ENCODE data around the gene PPP1R9B. TPM values are rescaled to one million over a fixed set of nuclear protein-coding genes. Genes with fewer than 3 reads are reported as not detected.

PPP1R9B gene
- total RNA-seq, 4 donors from 2014 or later: 9.2 to 65.3 (median 20.6) TPM

GRCh38 chr17:50128441-50129352 lies 21.8 kb downstream of the PPP1R9B start:
- Histone ChIP-seq H3K27ac (no peak overlapping the region), H3K36me3 (no peaks in the 10 kb centered on the region), H3K4me1 (peaks cover 0 to 5% of the 10 kb centered on the region in 2 donors), H3K27me3 (no peaks in the 10 kb centered on the region), H3K4me3 (peak overlapping the region; percentile 22 to 27), H3K9me3 (no peaks in the 10 kb centered on the region)
- no peak for DNase-seq
- TF ChIP-seq, protein P1, sequence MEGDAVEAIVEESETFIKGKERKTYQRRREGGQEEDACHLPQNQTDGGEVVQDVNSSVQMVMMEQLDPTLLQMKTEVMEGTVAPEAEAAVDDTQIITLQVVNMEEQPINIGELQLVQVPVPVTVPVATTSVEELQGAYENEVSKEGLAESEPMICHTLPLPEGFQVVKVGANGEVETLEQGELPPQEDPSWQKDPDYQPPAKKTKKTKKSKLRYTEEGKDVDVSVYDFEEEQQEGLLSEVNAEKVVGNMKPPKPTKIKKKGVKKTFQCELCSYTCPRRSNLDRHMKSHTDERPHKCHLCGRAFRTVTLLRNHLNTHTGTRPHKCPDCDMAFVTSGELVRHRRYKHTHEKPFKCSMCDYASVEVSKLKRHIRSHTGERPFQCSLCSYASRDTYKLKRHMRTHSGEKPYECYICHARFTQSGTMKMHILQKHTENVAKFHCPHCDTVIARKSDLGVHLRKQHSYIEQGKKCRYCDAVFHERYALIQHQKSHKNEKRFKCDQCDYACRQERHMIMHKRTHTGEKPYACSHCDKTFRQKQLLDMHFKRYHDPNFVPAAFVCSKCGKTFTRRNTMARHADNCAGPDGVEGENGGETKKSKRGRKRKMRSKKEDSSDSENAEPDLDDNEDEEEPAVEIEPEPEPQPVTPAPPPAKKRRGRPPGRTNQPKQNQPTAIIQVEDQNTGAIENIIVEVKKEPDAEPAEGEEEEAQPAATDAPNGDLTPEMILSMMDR (IDR thresholded peaks at IDR 0.05): no peak
- intact Hi-C loops (cut with DNase I; ENCODE audit: low total_unique reads): no loop called here

- Histone ChIP-seq H3K4me1 (peaks cover 0 to 5% of the 10 kb centered on the region in 2 donors), H3K4me3 (no peak overlapping the region), H3K36me3 (no peaks in the 10 kb centered on the region), H3K9me3 (no peaks in the 10 kb centered on the region), H3K27me3 (no peaks in the 10 kb centered on the region), H3K27ac (no peak overlapping the region)
- intact Hi-C loops (cut with DNase I; ENCODE audit: low total_unique reads): no loop called here
- no peak for TF ChIP-seq POLR2A (IDR thresholded peaks at IDR 0.05)
- TF ChIP-seq, protein P1 (IDR thresholded peaks at IDR 0.05): no peak
- no peak for DNase-seq
Measured at GRCh38 chr17:50127697-50128361, 22.6 kb downstream of the PPP1R9B start.

DNA sequence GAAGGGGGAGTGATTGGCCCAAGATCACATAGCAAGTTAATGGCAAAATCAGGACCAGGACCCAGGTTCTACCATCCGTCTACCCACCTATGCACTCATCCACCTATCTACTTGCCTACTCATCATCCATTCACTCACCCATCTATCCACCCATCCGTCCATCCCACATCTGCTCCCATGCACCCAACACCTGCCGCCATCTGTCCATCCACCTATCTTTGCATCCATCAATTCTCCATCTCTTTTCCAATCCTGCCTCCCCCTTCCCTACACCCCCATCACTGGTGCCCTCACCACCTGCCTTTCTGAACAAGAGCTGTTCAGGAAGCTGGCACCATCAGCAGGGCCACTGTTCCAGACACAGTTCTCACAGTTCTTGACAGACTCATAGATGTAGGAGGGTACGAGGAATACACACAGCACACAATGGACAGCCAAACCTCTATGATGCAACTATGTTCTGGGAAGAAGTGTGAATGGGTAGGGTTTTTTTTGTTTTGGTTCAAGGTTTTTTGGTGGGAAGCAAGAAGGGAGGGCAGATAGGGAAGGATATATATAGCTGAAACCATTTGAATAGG lies 25.0 kb downstream of the PPP1R9B start:
- Histone ChIP-seq H3K27ac (no peak overlapping the region), H3K27me3 (no peaks in the 10 kb centered on the region), H3K36me3 (no peaks in the 10 kb centered on the region), H3K4me1 (peaks cover 0 to 5% of the 10 kb centered on the region in 2 donors), H3K9me3 (no peaks in the 10 kb centered on the region), H3K4me3 (no peak overlapping the region)
- DNase-seq: no peak
- TF ChIP-seq, protein P1 (IDR thresholded peaks at IDR 0.05): no peak
- TF ChIP-seq POLR2A (IDR thresholded peaks at IDR 0.05): no peak
- intact Hi-C loops (cut with DNase I; ENCODE audit: low total_unique reads): no loop called here

DNA sequence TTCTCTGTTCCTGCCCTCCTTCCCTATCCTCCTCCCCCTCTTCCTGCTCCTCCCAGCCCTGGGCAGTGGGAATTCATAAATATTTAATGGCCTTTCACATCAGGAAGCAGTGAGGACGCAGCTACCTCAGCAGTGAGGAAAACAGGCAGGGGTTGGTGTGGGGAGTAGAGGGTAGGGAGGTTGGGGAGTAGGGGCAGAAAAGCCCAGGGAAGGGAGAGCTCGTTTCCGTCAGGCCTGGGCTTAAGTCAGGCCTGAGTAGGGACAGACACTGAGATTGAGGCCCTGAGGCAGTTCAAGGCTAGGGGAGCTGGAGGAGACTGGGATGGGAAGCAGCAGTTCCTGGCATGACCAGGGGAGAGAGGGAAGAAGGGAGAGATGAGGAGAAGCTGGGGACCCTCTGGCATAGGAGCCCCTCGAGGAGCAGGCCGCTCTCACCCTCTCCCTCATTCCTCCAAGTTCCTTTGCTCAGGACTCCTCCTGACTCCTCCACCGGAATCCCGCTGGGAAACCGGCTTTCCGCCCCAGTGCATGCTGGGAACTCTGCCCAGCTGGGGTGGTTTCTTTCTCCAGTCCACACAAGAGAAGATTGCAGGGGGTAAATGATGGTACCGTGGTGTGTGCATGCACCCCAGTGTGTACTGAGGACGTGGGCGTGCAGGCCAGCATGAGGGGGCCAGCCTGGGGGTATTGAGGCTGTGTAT lies 26.7 kb downstream of the PPP1R9B start:
- Histone ChIP-seq H3K36me3 (no peaks in the 10 kb centered on the region), H3K9me3 (no peaks in the 10 kb centered on the region), H3K27ac (peak overlapping the region; percentile 49 to 63), H3K4me3 (no peak overlapping the region), H3K27me3 (no peaks in the 10 kb centered on the region), H3K4me1 (no peaks in the 10 kb centered on the region)
- intact Hi-C loops (cut with DNase I; ENCODE audit: low total_unique reads): no loop called here
- no peak for TF ChIP-seq POLR2A (IDR thresholded peaks at IDR 0.05)
- TF ChIP-seq, protein P1 (IDR thresholded peaks at IDR 0.05): no peak
- DNase-seq: no peak

Data from uterus (tissue), 4 donors.